ENCODE measurements around the gene PRPS1. TPM values are rescaled to one million over a fixed set of nuclear protein-coding genes. Genes with fewer than 3 reads are reported as not detected.
"Not testable (repeated sequence)": the region's sequence is repeated elsewhere in the genome, so short reads cannot be mapped to it uniquely, and the experiment has no call there.

Gene PRPS1
- 45.6 TPM for polyA plus RNA-seq

GRCh38 chrX:107627838-107628661 lies at the start of gene PRPS1:
Gene PRPS1, plus strand, starts transcription at chrX:107628510. Its CDS starts 119 bp downstream, at chrX:107628629.
- Mint-ChIP-seq H3K27me3 (no peaks in the 10 kb centered on the region), H3K36me3 (no peaks in the 10 kb centered on the region), H3K9me3 (no peaks in the 10 kb centered on the region), H3K4me1 (peaks cover 8 to 23% (median 14%) of the 10 kb centered on the region in 3 donors), H3K27ac (peak within 1 kb of the TSS; percentile 80 to 94 (median 88)), H3K4me3 (peak within 1 kb of the TSS; percentile 92 to 97 (median 95))

- Mint-ChIP-seq H3K4me3 (no peak overlapping the region), H3K9me3 (peaks cover 2 to 7% (median 6%) of the 10 kb centered on the region in 3 donors), H3K27ac (no peak overlapping the region), H3K27me3 (no peaks in the 10 kb centered on the region), H3K36me3 (no peaks in the 10 kb centered on the region), H3K4me1 (peaks cover 0 to 2% (median 0%) of the 10 kb centered on the region in 3 donors)
These were observed 48.4 kb upstream of the PRPS1 start for GRCh38 chrX:107579956-107580355.

GRCh38 chrX:107581923-107582322 lies 46.4 kb upstream of the PRPS1 start:
- Mint-ChIP-seq H3K9me3 (peaks cover 2 to 8% (median 7%) of the 10 kb centered on the region in 3 donors), H3K27ac (no peak overlapping the region), H3K27me3 (no peaks in the 10 kb centered on the region), H3K4me3 (no peak overlapping the region), H3K36me3 (no peaks in the 10 kb centered on the region), H3K4me1 (no peaks in the 10 kb centered on the region)

- Mint-ChIP-seq H3K9me3 (peaks cover 0 to 6% (median 0%) of the 10 kb centered on the region in 3 donors), H3K4me3 (no peak overlapping the region), H3K27me3 (no peaks in the 10 kb centered on the region), H3K36me3 (no peaks in the 10 kb centered on the region), H3K4me1 (no peaks in the 10 kb centered on the region), H3K27ac (no peak overlapping the region)
These were observed 39.1 kb upstream of the PRPS1 start for GRCh38 chrX:107589243-107589642.

GRCh38 chrX:107596651-107597050 lies 31.7 kb upstream of the PRPS1 start:
- Mint-ChIP-seq H3K4me3 (no peak overlapping the region), H3K9me3 (no peaks in the 10 kb centered on the region), H3K27ac (no peak overlapping the region), H3K27me3 (no peaks in the 10 kb centered on the region), H3K36me3 (no peaks in the 10 kb centered on the region), H3K4me1 (no peaks in the 10 kb centered on the region)

GRCh38 chrX:107597264-107597663 lies 31.0 kb upstream of the PRPS1 start:
- no peaks in the 10 kb centered on the region for H3K4me1 Mint-ChIP-seq
- no peak overlapping the region for H3K4me3 Mint-ChIP-seq
- no peaks in the 10 kb centered on the region for H3K27me3 Mint-ChIP-seq
- no peak overlapping the region for H3K27ac Mint-ChIP-seq
- H3K9me3 Mint-ChIP-seq: no peaks in the 10 kb centered on the region
- H3K36me3 Mint-ChIP-seq: no peaks in the 10 kb centered on the region

- Mint-ChIP-seq H3K4me1 (no peaks in the 10 kb centered on the region), H3K9me3 (no peaks in the 10 kb centered on the region), H3K4me3 (no peak overlapping the region), H3K27ac (no peak overlapping the region), H3K27me3 (peaks cover 4% of the 10 kb centered on the region), H3K36me3 (no peaks in the 10 kb centered on the region)
These were observed 30.5 kb upstream of the PRPS1 start for GRCh38 chrX:107597791-107598190.

- Mint-ChIP-seq H3K9me3 (no peaks in the 10 kb centered on the region), H3K4me3 (no peak overlapping the region), H3K4me1 (peaks cover 0 to 1% (median 0%) of the 10 kb centered on the region in 3 donors), H3K27me3 (peaks cover 4% of the 10 kb centered on the region), H3K36me3 (no peaks in the 10 kb centered on the region), H3K27ac (no peak overlapping the region)
These were observed 28.9 kb upstream of the PRPS1 start for GRCh38 chrX:107599450-107599861.

GRCh38 chrX:107600366-107600765 lies 27.9 kb upstream of the PRPS1 start:
- Mint-ChIP-seq H3K27ac (no peak overlapping the region), H3K36me3 (no peaks in the 10 kb centered on the region), H3K9me3 (no peaks in the 10 kb centered on the region), H3K4me1 (peaks cover 0 to 1% (median 0%) of the 10 kb centered on the region in 3 donors), H3K4me3 (no peak overlapping the region), H3K27me3 (peaks cover 4% of the 10 kb centered on the region)

GRCh38 chrX:107601326-107601725 lies 27.0 kb upstream of the PRPS1 start:
- Mint-ChIP-seq H3K9me3 (no peaks in the 10 kb centered on the region), H3K4me3 (no peak overlapping the region), H3K27ac (no peak overlapping the region), H3K36me3 (no peaks in the 10 kb centered on the region), H3K27me3 (peaks cover 5% of the 10 kb centered on the region), H3K4me1 (peaks cover 0 to 1% (median 0%) of the 10 kb centered on the region in 3 donors)

- Mint-ChIP-seq H3K4me1 (peaks cover 0 to 1% (median 0%) of the 10 kb centered on the region in 3 donors), H3K36me3 (no peaks in the 10 kb centered on the region), H3K27me3 (peaks cover 5% of the 10 kb centered on the region), H3K9me3 (no peaks in the 10 kb centered on the region), H3K27ac (no peak overlapping the region), H3K4me3 (no peak overlapping the region)
These were observed 26.6 kb upstream of the PRPS1 start for GRCh38 chrX:107601759-107602158.

- H3K4me3 Mint-ChIP-seq: no peak overlapping the region
- peaks cover 0 to 1% (median 0%) of the 10 kb centered on the region in 3 donors for H3K4me1 Mint-ChIP-seq
- no peaks in the 10 kb centered on the region for H3K9me3 Mint-ChIP-seq
- H3K27ac Mint-ChIP-seq: no peak overlapping the region
- H3K36me3 Mint-ChIP-seq: no peaks in the 10 kb centered on the region
- H3K27me3 Mint-ChIP-seq: peaks cover 5% of the 10 kb centered on the region
These were observed 25.5 kb upstream of the PRPS1 start for GRCh38 chrX:107602694-107603239.

- Mint-ChIP-seq H3K4me1 (peaks cover 0 to 1% (median 0%) of the 10 kb centered on the region in 3 donors), H3K36me3 (no peaks in the 10 kb centered on the region), H3K27me3 (peaks cover 6% of the 10 kb centered on the region), H3K9me3 (no peaks in the 10 kb centered on the region), H3K4me3 (no peak overlapping the region), H3K27ac (no peak overlapping the region)
These were observed 24.7 kb upstream of the PRPS1 start for GRCh38 chrX:107603429-107604159.

- not testable (repeated sequence) for H3K27me3 Mint-ChIP-seq, H3K9me3 Mint-ChIP-seq, H3K4me3 Mint-ChIP-seq, H3K4me1 Mint-ChIP-seq, H3K36me3 Mint-ChIP-seq, H3K27ac Mint-ChIP-seq
These were observed 19.2 kb upstream of the PRPS1 start for GRCh38 chrX:107609061-107609460.

GRCh38 chrX:107610667-107611066 lies 17.6 kb upstream of the PRPS1 start:
- Mint-ChIP-seq H3K27me3 (peaks cover 2% of the 10 kb centered on the region), H3K9me3 (no peaks in the 10 kb centered on the region), H3K36me3 (peaks cover 2% of the 10 kb centered on the region), H3K4me1 (peaks cover 0 to 2% (median 0%) of the 10 kb centered on the region in 3 donors), H3K4me3 (no peak overlapping the region), H3K27ac (no peak overlapping the region)

Measured in IgD-negative memory B cell (primary cell).